HEK293 (cell line): ENCODE results near the gene TRAP1.

Experiments used
- CTCF ChIA-PET: fragments of 350-600 bp; formaldehyde crosslinking; extraction: SDS; loops from one replicate; lab custom pipeline; 2021; ENCODE audit warnings: antibody characterized with exemption; lab: Yijun Ruan, JAX
- POLR2A ChIA-PET: fragments of 300-600 bp; formaldehyde crosslinking; extraction: SDS; loops from one replicate; lab custom pipeline; 2020; ENCODE audit warnings: antibody characterized with exemption, inconsistent platforms; lab: Yijun Ruan, JAX
- H3K27ac ChIP-seq: fragments of 200-500 bp; sonication (Bioruptor generic); 2 replicates; pipeline ENCODE4 v1.5.1; 2014; ENCODE audit warnings: low read depth, low read length, control low read depth, inconsistent platforms; ENCODE audit errors: extremely low read depth
- H3K36me3 ChIP-seq, 2 experiments: fragments of 200-500 bp in 1 of 2; sonication (Bioruptor generic) in 1 of 2; 1 replicate in 1 of 2; 2 replicates in 1 of 2; pipeline ENCODE4 v1.5.1; 2014 to 2017; ENCODE audit warnings: inconsistent platforms in 2 of 2, low read length in 2 of 2; ENCODE audit not compliant: control insufficient read depth in 2 of 2, insufficient read depth in 1 of 2
- H3K4me1 ChIP-seq: fragments of 200-500 bp; sonication (Bioruptor generic); 2 replicates; pipeline ENCODE4 v1.5.1; 2014; ENCODE audit warnings: mild to moderate bottlenecking, low read length, inconsistent platforms; ENCODE audit not compliant: control insufficient read depth, insufficient read depth
- H3K4me3 ChIP-seq: 2 replicates; pipeline ENCODE4 v1.5.1; 2011; ENCODE audit warnings: low read depth, mild to moderate bottlenecking, control low read depth, low read length, moderate library complexity
- H3K9me3 ChIP-seq: fragments of 200-500 bp; sonication (Bioruptor generic); 2 replicates; pipeline ENCODE4 v1.5.1; 2014; ENCODE audit warnings: low read depth, low read length, inconsistent platforms; ENCODE audit not compliant: control insufficient read depth, insufficient read depth
- EGR2 ChIP-seq: fragments of 450-650 bp; formaldehyde crosslinking; IDR thresholded peaks from 2 replicates; pipeline ENCODE4 v1.5.1; 2016; ENCODE audit warnings: low read depth, missing biosample characterization, missing genetic modification characterization
- GFI1B ChIP-seq: fragments of 450-650 bp; formaldehyde crosslinking; IDR thresholded peaks from 2 replicates; pipeline ENCODE4 v1.5.1; 2016; ENCODE audit warnings: missing biosample characterization, missing genetic modification characterization
- HOXA7 ChIP-seq: sonication (generic); formaldehyde crosslinking; IDR thresholded peaks from 2 replicates; pipeline ENCODE4 v1.8.1; 2022; ENCODE audit warnings: missing genetic modification reagents, borderline replicate concordance
- HOXD13 ChIP-seq: sonication (generic); formaldehyde crosslinking; IDR thresholded peaks from 2 replicates; pipeline ENCODE4 v1.8.0; 2022; ENCODE audit warnings: missing genetic modification reagents, borderline replicate concordance
- IKZF3 ChIP-seq: fragments of 450-650 bp; IDR thresholded peaks from 2 replicates; pipeline ENCODE4 v1.5.0; 2018; ENCODE audit warnings: missing biosample characterization, mild to moderate bottlenecking, missing genetic modification characterization, moderate library complexity
- KLF16 ChIP-seq: fragments of 450-650 bp; formaldehyde crosslinking; IDR thresholded peaks from 2 replicates; pipeline ENCODE4 v1.5.1; 2017; ENCODE audit warnings: missing biosample characterization, missing genetic modification characterization
- OSR2 ChIP-seq: fragments of 450-650 bp; formaldehyde crosslinking; IDR thresholded peaks from 2 replicates; pipeline ENCODE4 v1.5.1; 2016; ENCODE audit warnings: missing biosample characterization, missing genetic modification characterization
- PRDM4 ChIP-seq: fragments of 450-650 bp; formaldehyde crosslinking; IDR thresholded peaks from 2 replicates; pipeline ENCODE4 v1.5.1; 2017; ENCODE audit warnings: missing biosample characterization, missing genetic modification characterization
- REST ChIP-seq: fragments of 450-650 bp; formaldehyde crosslinking; IDR thresholded peaks from 2 replicates; pipeline ENCODE4 v1.5.1; 2016; ENCODE audit warnings: missing biosample characterization, missing genetic modification characterization
- SETDB1 ChIP-seq: IDR thresholded peaks from one replicate; pipeline ENCODE4 v1.6.1; 2017; ENCODE audit warnings: mild to moderate bottlenecking, low read length, moderate library complexity, mixed read lengths; ENCODE audit not compliant: insufficient read length
- SP3 ChIP-seq: fragments of 450-650 bp; formaldehyde crosslinking; IDR thresholded peaks from 2 replicates; pipeline ENCODE4 v1.5.1; 2016; ENCODE audit warnings: missing biosample characterization, missing genetic modification characterization
- ZBTB17 ChIP-seq: fragments of 450-650 bp; formaldehyde crosslinking; IDR thresholded peaks from 2 replicates; pipeline ENCODE4 v1.5.1; 2016; ENCODE audit warnings: missing biosample characterization, missing genetic modification characterization
- ZNF2 ChIP-seq: fragments of 450-650 bp; formaldehyde crosslinking; IDR thresholded peaks from 2 replicates; pipeline ENCODE4 v1.5.1; 2016; ENCODE audit warnings: missing biosample characterization, missing genetic modification characterization
- ZNF24 ChIP-seq: fragments of 450-650 bp; formaldehyde crosslinking; IDR thresholded peaks from 2 replicates; pipeline ENCODE4 v1.5.1; 2016; ENCODE audit warnings: missing biosample characterization, missing genetic modification characterization
- ZNF335 ChIP-seq: fragments of 450-650 bp; formaldehyde crosslinking; conservative IDR thresholded peaks from 2 replicates; pipeline ENCODE4 v1.5.1; 2016; ENCODE audit warnings: missing biosample characterization, missing genetic modification characterization
- ZNF404 ChIP-seq: fragments of 450-650 bp; formaldehyde crosslinking; IDR thresholded peaks from 2 replicates; pipeline ENCODE4 v1.5.1; 2017; ENCODE audit warnings: missing biosample characterization, missing genetic modification characterization
- ZNF548 ChIP-seq: fragments of 450-650 bp; formaldehyde crosslinking; IDR thresholded peaks from 2 replicates; pipeline ENCODE4 v1.5.1; 2016; ENCODE audit warnings: missing biosample characterization, missing genetic modification characterization
- ZNF555 ChIP-seq: fragments of 450-650 bp; formaldehyde crosslinking; conservative IDR thresholded peaks from 2 replicates; pipeline ENCODE4 v1.5.1; 2017; ENCODE audit warnings: missing biosample characterization, mild to moderate bottlenecking, missing genetic modification characterization, inconsistent platforms
- ZNF596 ChIP-seq: fragments of 450-650 bp; IDR thresholded peaks from 2 replicates; pipeline ENCODE4 v1.5.0; 2018; ENCODE audit warnings: missing biosample characterization, mild to moderate bottlenecking, missing genetic modification characterization, moderate library complexity
- ZNF623 ChIP-seq: fragments of 450-650 bp; formaldehyde crosslinking; IDR thresholded peaks from 2 replicates; pipeline ENCODE4 v1.5.1; 2016; ENCODE audit warnings: missing biosample characterization, missing genetic modification characterization
- ZNF626 ChIP-seq: fragments of 450-650 bp; sonication (Bioruptor Pico); formaldehyde crosslinking; IDR thresholded peaks from 2 replicates; pipeline ENCODE4 v1.5.1; 2018; ENCODE audit warnings: missing biosample characterization, missing genetic modification characterization, inconsistent platforms

Gene TRAP1

GRCh38 chr16:3727806-3728381 lies 10.6 kb upstream of the TRAP1 start:
- TF ChIP-seq ZNF548, result no peak
- TF ChIP-seq IKZF3, result no peak
- peak; percentile 78; the same call in 1 of the 2 replicates for TF ChIP-seq REST
- TF ChIP-seq ZNF24 (tag by site-specific recombination), result no peak
- 0 out of 2 replicates have a peak, but pooled peaks have one; percentile 15 for TF ChIP-seq ZBTB17 (tag by site-specific recombination)
- TF ChIP-seq HOXD13 (CRISPR knock-in tag), result no peak
- TF ChIP-seq ZNF555, result no peak
- TF ChIP-seq SP3 (tag by site-specific recombination), result no peak
- no peak for TF ChIP-seq ZNF623 (tag by site-specific recombination)
- TF ChIP-seq GFI1B (tag by site-specific recombination), result no peak
- no peak for TF ChIP-seq ZNF404 (tag by site-specific recombination)
- TF ChIP-seq SETDB1, result no peak
- no peak for TF ChIP-seq ZNF335
- Histone ChIP-seq H3K4me1 (no peaks in the 10 kb centered on the region), H3K9me3 (no peaks in the 10 kb centered on the region), H3K36me3 (peaks cover 0 to 58% of the 10 kb centered on the region in 2 experiments; a peak in 2 of 3 replicates), H3K4me3 (no peak overlapping the region), H3K27ac (no peak overlapping the region)
- POLR2A ChIA-PET, result no interaction called here
- CTCF ChIA-PET, result no interaction called here

GRCh38 chr16:3726021-3726687 lies 8.8 kb upstream of the TRAP1 start:
- TF ChIP-seq ZNF2, result no peak
- 0 out of 2 replicates have a peak, but pooled peaks have one; percentile 23 for TF ChIP-seq EGR2 (tag by site-specific recombination)
- ChIA-PET CTCF (no interaction called here), POLR2A (no interaction called here)
- no peaks in the 10 kb centered on the region for H3K4me1 ChIP-seq
- peaks cover 0 to 41% of the 10 kb centered on the region in 2 experiments; a peak in 2 of 3 replicates for H3K36me3 ChIP-seq
- no peaks in the 10 kb centered on the region for H3K9me3 ChIP-seq
- H3K27ac ChIP-seq, result 0 out of 2 replicates have a peak overlapping the region, but pooled peaks have one; percentile 4
- no peak overlapping the region for H3K4me3 ChIP-seq

GRCh38 chr16:3725276-3725675 lies 8.0 kb upstream of the TRAP1 start:
- Histone ChIP-seq H3K4me3 (no peak overlapping the region), H3K27ac (0 out of 2 replicates have a peak overlapping the region, but pooled peaks have one; percentile 4), H3K36me3 (peaks cover 0 to 32% of the 10 kb centered on the region in 2 experiments; a peak in 2 of 3 replicates), H3K9me3 (no peaks in the 10 kb centered on the region), H3K4me1 (no peaks in the 10 kb centered on the region)
- TF ChIP-seq ZNF626, result no peak
- TF ChIP-seq ZNF596, result no peak
- TF ChIP-seq OSR2 (tag by site-specific recombination), result no peak
- TF ChIP-seq HOXA7 (CRISPR knock-in tag), result no peak
- no peak for TF ChIP-seq KLF16 (tag by site-specific recombination)
- TF ChIP-seq PRDM4 (tag by site-specific recombination), result no peak
- POLR2A ChIA-PET, result no interaction called here
- CTCF ChIA-PET, result interaction anchor here (0.7 kb wide), 1 partner anchor 21 kb away, joined by 5 read pairs; no protein-coding TSS in a partner anchor
